Stimulated activated CD8-positive, alpha-beta memory T cell treated with anti-CD3 and anti-CD28 coated beads, Interleukin-12 subunit alpha, Interleukin-12 subunit beta, amount 100 ng/mL, for 24 hours (primary cell): ENCODE results near the gene POPDC3.
"Not testable (repeated sequence)": the region's sequence is repeated elsewhere in the genome, so short reads cannot be mapped to it uniquely, and the experiment has no call there.

Experiments
- DNase-seq: peaks from one replicate; pipeline ENCODE4 v3.0.0-alpha.2; 2020; ENCODE audit errors: extremely low read depth

The POPDC3 gene, protein sequence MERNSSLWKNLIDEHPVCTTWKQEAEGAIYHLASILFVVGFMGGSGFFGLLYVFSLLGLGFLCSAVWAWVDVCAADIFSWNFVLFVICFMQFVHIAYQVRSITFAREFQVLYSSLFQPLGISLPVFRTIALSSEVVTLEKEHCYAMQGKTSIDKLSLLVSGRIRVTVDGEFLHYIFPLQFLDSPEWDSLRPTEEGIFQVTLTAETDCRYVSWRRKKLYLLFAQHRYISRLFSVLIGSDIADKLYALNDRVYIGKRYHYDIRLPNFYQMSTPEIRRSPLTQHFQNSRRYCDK

DNA sequence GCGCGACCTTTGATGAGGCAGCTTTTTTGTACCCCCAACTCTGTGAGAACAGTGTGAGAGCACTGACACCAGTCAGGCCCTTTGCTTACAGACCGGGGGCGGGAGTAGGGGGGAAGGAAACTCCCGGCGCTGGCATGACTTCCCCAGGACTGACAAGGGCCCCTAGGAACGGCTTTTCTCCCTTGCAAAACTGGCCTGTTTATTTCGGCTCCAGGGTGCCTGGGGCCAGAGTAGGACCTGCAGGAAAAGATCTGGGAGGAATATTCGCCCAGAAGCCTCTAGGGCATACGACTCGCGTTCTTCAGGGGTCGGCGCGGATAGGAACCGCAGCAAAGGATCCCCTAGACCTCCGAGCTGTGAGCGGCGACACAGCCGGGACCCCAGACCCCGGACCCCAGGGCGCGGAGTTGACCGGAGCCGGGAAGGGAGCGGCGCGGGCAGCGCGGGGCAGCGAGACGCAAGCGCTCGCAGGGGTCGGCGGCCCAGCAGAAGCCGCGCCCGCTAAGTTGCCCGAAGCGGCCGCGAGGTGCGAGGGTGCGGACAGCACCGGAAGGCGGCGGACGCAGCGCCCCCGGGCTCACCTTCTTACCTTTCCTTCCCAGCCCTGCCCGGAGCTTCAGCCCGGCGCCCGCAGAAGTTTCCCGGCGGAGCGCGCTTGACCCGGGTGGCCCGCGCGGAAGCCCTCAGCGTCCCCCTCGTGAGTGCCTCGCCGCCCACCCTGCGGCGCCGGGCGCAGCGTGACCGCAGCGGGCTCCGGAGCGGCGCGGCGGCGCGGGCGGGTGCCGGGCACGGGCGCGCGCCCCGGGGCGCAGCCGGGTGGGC is at the start of gene POPDC3:
Gene POPDC3 (minus strand): TSS at position 771 of the 822 bp plus-strand sequence. CDS start 18,105 bp downstream, outside the sequence.
- DNase-seq = no peak

DNA sequence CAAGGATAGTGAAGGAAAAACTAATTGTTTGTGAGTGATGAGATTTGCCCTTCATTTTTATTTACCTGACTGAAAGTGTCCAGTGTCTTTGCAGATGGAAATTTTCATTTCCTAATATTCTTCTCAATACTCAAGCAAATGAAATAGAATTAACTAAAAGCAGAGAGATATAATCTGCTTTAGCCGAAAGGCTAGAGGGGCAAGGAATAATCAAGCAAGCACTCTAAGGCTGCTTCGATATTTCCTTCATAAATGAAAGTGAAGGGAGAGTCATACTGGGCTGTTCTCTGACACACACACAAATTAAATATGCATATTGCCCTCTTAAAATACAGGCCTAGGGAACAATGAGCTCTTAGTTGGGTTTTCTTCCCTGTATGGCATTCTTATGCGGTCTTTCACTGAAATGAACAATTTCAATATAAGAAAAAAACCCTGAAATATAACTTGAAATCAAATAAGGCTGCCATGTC is 47.5 kb upstream of the POPDC3 start:
- DNase-seq = no peak

DNA sequence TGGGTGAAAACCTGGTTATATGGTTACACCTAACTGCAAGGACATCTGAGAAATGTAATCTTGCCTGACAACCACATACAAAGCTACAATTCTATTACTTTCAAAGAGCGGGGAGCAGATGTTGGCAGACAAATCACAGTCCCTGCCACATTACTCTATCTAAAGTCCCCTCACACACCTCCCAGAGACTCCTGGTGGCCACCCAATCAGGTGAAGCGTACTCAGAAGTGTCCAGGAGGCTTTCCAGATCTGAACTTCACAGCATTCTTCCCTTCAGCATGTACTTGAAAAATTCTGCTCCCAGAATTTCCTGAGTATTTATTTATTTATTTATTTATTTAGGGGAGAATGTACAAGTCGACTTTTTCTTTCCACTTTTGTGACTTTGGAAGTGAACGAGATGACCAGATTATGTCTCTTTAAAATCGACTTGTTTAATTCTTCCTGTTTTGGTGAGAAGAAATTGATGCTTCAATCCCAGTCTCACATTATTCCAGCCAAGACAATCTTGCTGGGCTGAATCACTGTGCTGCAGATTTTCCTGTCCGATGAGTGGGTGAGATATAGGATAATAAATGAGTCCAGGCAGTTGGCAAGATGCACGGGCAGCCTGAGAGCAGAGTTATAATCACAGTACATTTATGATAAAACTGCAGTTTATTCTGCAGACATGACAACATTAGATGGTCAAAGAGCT is 46.9 kb upstream of the POPDC3 start:
- no peak for DNase-seq

DNA sequence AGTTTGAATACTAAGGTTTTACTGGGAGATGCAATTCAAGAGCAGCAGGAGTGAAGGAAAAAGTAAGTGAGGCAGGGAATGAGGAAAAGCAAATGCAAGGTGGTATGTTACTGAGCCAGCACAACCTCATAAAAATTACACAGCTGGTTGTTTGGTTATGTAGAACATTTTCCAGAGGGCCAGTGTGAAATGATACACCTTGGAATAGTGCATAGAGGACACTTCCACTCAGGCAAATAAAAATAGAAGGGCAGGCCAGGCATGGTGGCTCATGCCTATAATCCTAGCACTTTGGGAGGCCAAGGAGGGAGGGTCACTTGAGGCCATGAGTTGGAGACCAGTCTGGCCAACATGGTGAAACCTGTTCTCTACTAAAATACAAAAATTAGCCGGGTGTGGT is 43.4 kb upstream of the POPDC3 start:
- DNase-seq = no peak

DNA sequence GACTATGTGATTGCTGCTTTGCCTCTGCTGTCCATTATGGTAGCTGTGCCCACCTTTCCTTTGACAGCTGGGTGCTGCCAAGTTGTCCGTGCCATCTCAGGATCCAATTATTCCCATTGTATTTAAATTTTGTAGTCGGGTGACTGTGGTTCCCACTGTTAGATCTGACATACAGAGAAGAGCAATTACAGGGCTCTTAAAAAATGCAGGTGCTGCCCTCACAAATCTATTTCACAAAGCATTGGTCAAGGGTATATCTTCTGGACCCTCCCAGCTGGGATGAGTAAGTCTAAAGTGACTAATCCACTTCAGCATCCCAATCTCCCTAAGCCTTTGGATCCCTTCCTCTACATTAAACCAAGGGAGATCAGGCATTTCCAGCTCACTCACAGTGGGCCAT is 41.4 kb upstream of the POPDC3 start:
- DNase-seq = not testable (repeated sequence)

DNA sequence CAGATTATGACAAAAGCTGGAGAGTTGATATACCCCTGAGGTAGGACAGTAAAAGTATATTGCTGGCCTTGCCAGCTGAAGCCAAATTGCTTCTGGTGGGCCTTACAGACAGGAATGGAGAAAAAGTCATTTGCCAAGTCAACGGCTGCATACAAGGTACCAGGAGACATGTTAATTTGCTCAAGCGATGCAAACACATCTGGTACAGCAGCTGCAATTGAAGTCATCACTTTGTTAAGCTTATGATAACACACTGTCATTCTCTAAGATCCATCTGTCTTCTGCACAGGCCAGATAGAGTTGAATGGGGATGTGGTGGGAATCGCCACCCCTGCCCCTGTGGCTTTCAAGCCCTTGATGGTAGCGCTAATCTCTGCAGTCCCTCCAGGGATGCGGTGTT is 40.4 kb upstream of the POPDC3 start:
- no peak for DNase-seq

DNA sequence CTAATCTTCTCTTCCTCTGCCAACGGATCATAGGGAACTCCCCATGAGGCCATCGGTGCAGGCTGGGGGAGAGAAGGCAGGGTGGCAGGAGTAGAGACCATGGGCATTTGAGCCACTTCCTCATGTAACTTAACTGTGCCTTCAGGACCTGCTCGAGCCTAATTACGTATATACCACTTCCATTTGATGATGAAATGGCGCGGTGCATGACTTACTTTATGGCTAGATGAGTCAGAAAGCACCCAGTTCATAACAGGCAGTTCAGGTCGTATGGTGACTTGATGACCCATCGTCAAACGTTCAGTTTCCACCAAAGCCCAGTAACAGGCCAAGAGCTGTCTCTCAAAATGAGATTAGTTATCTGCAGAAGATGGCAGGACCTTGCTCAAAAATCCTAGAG is 39.4 kb upstream of the POPDC3 start:
- DNase-seq = not testable (repeated sequence)

DNA sequence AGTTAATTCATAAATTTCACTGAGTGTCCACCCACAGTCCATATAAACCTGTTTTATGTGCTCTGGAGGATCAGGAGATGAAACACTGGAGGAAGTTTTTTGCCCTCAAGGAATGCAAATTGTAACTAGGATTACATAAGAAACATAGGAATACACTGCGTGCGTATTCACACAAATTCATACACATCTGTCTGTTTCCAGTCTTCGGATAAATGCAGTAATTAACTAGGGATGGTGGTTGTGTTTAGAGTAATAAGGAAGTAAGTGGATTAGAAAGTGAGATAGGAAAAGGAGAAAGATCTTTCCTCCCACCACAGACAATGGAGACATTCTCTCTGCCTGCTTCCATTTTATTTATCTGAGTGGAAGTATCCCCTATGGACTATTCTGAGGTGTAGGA is 35.7 kb upstream of the POPDC3 start:
- DNase-seq = no peak

DNA sequence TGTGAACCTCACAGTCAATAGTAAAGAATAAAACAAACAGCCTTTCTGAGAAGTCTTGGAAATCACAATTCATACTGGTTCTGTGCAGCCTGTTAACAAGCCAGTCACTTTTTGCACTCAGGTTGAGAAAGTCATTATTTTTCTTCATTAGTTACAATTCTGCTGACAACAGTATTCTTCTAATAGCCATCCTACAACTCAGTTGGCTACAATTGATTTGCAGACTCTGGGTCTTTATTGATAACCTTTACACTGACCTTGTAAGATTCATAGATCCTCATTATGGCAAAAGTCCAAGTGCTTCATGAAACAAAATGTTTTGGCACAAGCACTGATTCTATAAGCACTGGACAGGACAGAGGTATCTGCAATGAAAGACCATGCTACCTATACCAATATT is 34.9 kb upstream of the POPDC3 start:
- DNase-seq = no peak

DNA sequence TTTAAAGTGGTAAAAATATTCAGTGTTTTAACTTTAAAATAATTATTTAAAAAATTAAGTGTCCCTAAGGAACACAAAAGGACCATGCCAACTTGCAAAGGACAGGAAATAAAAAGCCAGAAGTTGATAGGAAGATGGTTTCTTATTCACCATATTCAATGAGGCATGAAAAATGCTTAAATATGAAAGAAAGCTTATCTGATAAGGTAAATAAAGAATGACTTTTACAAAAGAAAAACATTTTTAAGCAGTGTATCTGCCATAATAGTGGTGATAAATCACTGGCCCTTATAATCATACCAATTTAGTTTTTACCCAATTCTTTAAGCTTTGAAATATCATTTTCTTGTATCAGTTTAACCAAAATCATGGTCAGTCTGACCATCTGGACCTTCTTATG is 33.5 kb upstream of the POPDC3 start:
- no peak for DNase-seq

DNA sequence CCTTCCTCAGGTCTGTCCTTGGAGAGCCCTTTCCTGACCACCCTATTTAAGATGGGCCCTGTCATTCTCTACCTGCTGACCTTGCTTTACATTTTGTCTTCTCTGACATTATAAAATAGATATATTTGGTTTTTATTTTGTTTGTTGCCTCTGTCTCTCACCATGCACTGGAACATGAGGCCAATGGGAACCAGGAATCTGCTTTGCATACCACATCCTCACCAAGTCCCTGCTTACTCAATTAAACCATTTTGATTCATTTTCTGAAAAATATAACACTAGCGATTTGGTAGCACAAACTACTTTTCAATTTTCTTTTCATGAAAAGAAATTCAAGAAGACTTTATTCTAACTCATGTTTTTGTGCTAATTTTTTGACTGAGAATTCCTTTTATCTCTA is 32.8 kb upstream of the POPDC3 start:
- no peak for DNase-seq

DNA sequence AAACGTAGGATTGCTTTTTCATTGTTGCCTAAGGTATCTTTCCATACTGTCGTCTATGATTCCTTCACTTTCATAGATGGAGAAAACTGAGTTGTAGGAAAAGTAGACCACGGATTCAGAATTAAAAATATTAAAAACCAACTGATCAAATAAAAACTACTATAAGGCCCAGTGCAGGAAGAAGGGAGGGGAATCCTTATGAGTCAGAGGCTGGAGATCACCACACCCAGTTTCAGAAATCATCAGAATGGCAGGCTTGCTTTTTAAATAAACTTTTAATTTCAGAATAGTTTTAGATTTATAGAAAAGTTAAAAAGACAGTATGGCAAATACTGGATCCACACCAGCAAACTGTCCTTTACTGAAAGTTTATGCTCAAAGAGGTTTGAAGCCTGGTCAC is 32.0 kb upstream of the POPDC3 start:
- DNase-seq = no peak

DNA sequence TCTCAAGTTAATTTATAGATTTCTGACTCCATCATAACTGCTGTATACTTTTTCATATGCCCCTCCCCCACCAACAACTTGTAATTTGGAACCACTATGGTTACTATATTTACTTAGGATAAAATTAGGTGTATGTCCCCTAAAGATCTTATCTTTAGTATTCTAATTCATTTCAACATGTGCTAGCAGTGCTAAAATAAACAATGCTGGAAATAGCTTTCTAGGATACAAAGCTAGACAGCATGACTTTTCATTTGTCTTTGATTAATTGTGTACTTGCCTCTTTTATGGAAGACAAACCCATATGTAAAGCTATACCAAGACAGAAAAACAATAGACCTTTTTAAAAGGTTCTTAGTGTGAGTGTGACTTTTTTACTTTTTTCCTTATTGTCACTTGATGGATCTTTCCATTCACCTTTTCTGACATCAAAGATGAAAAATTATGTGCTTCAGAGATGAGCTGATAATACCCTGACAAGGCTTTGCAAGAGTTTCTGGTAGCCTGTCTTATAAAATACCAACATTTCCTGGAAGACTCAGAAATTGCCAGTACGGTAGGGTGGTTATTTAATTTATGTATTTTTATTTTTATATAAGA is 31.2 kb upstream of the POPDC3 start:
- DNase-seq = no peak

DNA sequence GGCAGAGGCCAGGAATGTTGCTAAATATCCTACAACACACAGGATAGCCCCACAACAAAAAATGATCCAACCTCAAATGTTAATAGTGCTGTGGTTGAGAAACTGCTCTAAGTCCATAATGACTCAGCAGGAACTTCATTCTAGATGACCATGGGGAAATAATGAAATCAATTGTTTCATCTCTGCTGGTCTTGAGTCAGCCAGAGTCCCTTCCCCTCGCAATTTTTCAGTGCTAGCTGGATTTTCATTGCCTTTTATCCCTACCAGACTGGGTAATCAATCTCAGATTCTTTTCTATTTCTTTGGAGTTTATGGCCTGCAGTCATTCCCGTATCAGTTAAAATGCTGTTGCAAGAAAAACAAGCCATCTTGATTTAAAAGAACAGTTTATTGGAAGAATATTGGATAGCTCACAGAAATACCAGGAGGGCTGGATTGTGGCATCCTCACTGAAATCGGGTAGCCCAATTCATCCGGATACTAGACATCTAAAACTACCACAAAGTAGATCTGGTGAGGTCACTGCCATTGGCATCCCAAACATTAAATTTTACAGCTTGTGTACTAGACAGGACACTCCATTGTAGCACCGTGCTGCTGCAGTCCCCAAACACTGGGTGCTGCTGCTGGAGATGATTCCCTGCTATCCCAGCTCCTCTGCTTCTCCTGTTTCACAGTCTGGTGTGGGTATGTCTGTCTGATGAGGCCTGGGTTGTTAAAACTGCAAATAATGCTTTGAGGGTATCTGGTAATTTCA is 30.3 kb upstream of the POPDC3 start:
- DNase-seq = no peak

DNA sequence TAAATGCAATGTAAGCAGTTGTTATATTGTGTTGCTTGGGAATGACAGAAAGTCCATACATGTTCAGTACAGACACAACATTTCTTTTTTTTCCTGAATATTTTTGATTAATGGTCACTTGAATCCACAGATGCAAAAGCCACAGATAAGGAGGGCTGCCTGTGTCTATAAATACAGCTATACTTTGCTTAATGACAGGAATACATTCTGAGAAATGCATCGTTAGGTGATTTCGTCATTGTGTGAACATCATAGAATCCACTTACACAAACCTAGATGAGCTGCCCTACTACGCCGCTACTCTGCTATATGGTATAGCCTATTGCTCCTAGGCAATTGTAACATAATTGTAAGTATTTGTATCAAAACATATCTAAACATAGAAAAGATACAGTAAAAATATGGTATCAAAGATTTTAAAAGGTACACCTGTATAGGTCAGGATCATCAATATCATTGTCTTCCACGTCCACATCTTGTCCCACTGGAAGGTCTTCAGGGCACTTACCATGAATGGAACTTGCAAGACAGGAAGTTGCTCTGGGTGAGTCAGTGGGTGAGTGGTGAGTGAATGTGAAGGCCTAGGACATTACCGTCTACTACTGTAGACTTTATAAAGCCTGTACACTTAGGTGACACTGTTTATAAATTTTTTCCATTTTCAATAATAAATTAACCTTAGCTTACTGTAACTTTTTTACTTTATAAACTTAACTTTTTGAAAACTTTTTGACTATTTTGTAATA is 27.9 kb upstream of the POPDC3 start:
- DNase-seq = no peak

DNA sequence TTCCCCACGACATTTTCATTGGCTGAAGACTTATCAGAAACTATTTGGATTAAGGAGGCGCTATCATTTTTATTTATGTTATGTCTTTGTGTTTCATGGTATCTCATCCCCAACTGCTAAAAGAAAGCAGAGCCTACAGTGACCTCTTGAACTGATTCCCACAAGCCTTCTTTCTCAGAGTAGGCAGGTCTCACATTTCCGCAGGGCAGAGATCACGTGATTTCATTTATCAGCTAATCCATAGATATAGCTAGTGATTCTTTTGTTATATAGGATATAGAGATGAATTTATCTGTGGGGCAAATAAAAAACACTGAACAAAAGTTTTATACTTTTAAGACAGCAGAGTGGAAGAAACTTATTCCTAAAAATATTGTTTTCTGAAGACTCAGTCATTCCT is 25.0 kb upstream of the POPDC3 start:
- DNase-seq = no peak

DNA sequence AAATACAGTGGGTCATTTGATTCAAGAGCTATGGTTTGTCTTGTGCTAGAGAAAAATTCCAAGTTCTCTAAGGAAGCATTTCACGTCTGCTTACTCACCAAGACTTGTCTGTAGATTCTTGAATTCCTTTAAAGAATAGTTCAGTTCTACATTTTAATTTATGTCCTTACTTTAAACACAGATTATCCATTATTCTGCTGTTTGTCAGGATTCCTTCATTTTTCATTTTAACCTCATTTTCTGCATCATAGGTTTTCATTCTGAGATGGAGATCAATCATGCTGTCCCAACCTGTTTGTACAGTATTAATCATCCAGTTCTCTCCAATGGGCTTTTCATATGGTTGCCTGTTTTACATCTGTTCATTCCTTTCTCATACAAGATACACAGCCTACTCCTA is 24.5 kb upstream of the POPDC3 start:
- DNase-seq = no peak

DNA sequence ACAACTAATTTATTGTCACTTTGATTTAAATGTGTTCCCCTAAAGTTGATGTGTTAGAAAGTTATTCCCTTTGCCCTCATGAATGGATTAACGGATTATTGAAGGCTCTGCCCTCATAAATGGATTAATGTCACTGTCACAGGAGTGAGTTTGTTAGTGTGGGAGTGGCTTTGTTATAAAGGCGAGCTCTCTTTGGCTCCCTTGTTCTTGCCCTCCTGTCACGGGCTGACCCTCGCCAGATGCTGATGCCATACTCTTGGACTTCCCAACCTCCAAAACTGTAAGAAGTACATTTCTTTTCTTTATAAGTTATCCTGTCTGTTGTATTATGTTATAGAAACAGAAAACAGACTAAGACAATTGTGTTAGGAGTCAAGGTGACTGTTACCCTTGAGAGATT is 22.7 kb upstream of the POPDC3 start:
- no peak for DNase-seq

DNA sequence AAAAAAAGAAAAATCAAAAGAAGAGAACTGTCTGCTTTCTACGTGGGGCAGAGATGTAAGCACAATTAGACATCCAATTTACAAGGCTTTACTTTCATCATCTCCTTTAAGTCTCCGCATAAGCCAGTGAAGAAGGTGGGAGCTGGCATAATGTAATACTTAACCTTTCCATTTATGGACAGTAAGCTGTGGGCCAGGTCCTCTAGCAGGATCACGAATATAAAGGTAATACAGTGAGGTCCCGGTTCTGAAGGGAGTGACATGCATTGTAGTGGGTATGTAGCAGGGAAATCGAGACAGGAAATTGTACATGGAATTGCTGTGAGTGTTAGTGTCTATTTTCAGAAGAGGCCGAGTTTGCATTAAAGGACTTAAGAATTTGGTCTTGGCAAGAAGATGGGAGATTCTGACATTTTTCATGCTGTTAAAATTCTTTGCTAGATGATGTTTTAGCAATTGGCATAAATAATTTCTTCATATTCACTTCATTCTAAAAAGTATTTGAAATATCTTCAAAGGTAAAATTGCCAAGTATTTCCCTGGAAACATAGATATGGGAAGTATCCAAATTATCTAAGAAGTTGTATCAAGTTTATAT is 20.4 kb upstream of the POPDC3 start:
- DNase-seq = no peak

DNA sequence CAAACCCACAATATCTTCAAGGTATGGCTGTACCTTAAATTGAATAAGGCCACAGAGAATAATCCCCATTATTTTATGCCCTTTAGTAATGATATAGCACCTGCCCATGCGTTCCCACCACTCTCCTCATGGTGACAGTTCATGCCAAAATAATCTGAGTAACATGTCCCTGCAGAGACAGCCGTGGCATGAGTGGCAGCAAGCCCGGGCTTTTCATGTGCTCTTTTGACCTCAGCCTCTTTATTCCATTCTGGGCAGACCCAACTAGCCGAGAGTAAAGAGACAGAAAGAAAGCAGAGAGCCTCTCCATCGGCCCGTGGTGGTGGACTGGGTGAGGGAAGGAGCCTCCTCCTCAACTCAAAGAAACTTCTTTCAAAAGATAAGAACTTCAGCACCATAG is 19.9 kb upstream of the POPDC3 start:
- DNase-seq = no peak
